Vagina (tissue), 2 donors: ENCODE results near the gene CNGB1.

Experiments used
- CTCF ChIP-seq, 3 experiments: fragments of 450-650 bp in 2 of 3; fragments of 200-600 bp in 1 of 3; sonication (generic) in 1 of 3; IDR thresholded peaks; one replicate each; pipeline ENCODE4 v1.5.1; 2017 to 2019; ENCODE audit warnings: antibody characterized with exemption in 3 of 3, mild to moderate bottlenecking in 2 of 3, moderate library complexity in 2 of 3
- POLR2A ChIP-seq, 2 donors: fragments of 450-650 bp; IDR thresholded peaks; one replicate each; pipeline ENCODE4 v1.6.1; 2017; ENCODE audit warnings: antibody characterized with exemption in 2 of 2, mild to moderate bottlenecking in 2 of 2, moderate library complexity in 2 of 2
- POLR2AphosphoS5 ChIP-seq, 2 donors: sonication (generic); formaldehyde crosslinking; IDR thresholded peaks; one replicate each; pipeline ENCODE4 v1.9.0; 2017; ENCODE audit warnings: antibody characterized with exemption in 2 of 2, mild to moderate bottlenecking in 2 of 2, low read depth in 1 of 2; ENCODE audit not compliant: insufficient read depth in 1 of 2

- no peak for TF ChIP-seq POLR2A (IDR thresholded peaks at IDR 0.05)
- TF ChIP-seq CTCF (IDR thresholded peaks at IDR 0.05): no peak
- TF ChIP-seq POLR2AphosphoS5 (IDR thresholded peaks at IDR 0.05; ENCODE audit: insufficient read depth in 1 of 2, low read depth in 1 of 2): no peak
These were observed 60.2 kb downstream of the CNGB1 start for GRCh38 chr16:57910696-57911095.
